A549 (cell line): Measurements from ENCODE around the gene ADAM10. TPM values are rescaled to one million over a fixed set of nuclear protein-coding genes. Genes with fewer than 3 reads are reported as not detected.
A peak's percentile ranks its signal among the peaks of the same experiment; 100 is the strongest.
"Not testable (repeated sequence)": the region's sequence is repeated elsewhere in the genome, so short reads cannot be mapped to it uniquely, and the experiment has no call there.

Experiments
- ATAC-seq, 2 experiments: fragments of 200-7000 bp in 1 of 2; fragments of >200 bp in 1 of 2; cut with Nextera tagmentation in 1 of 2; cut with Tn5 transposase in 1 of 2; 3 replicates each; pipeline versions ENCODE4 v1.8.0 to v1.9.1; 2018 to 2020; ENCODE audit warnings: mild to moderate bottlenecking in 1 of 2, moderate library complexity in 1 of 2
- CTCF ChIA-PET: fragments of 300-600 bp; sonication (Branson Sonifier 250); formaldehyde crosslinking; extraction: SDS; loops from one replicate; lab custom pipeline; 2021; ENCODE audit warnings: antibody characterized with exemption, inconsistent platforms; lab: Yijun Ruan, JAX
- POLR2A ChIA-PET: fragments of 350-600 bp; formaldehyde crosslinking; extraction: SDS; loops from one replicate; lab custom pipeline; 2021; ENCODE audit warnings: antibody characterized with exemption, inconsistent platforms; lab: Yijun Ruan, JAX
- DNase-seq, 2 experiments: peaks; one replicate each; pipeline versions ENCODE4 v3.0.0 to v3.0.0-alpha.2; 2011 to 2016; ENCODE audit warnings: low read depth in 1 of 2, low spot score in 1 of 2
- FAIRE-seq: peaks from 2 replicates; lab custom pipeline; 2011; peaks lifted over from hg19 to GRCh38; lab: Jason Lieb, UNC
- H3K27ac ChIP-seq, 2 experiments: fragments of >200 bp; sonication (Bioruptor Twin); formaldehyde crosslinking; 3 replicates each; pipeline ENCODE4 v1.5.1; 2016 to 2017
- H3K4me1 ChIP-seq: fragments of >200 bp; sonication (Bioruptor Twin); formaldehyde crosslinking; 3 replicates; pipeline ENCODE4 v1.6.1; 2016
- H3K4me2 ChIP-seq: fragments of >200 bp; sonication (Bioruptor Twin); formaldehyde crosslinking; 3 replicates; pipeline ENCODE4 v1.6.1; 2016
- H3K4me3 ChIP-seq: fragments of >200 bp; sonication (Bioruptor Twin); formaldehyde crosslinking; 3 replicates; pipeline ENCODE4 v1.5.1; 2016
- H3K9me3 ChIP-seq: fragments of >200 bp; sonication (Bioruptor Twin); formaldehyde crosslinking; 3 replicates; pipeline ENCODE4 v1.6.1; 2016
- BCL3 ChIP-seq: fragments of >200 bp; sonication (Bioruptor Twin); formaldehyde crosslinking; IDR thresholded peaks from 3 replicates; pipeline ENCODE4 v1.6.1; 2016
- CBX8 ChIP-seq: fragments of 200-600 bp; sonication (generic); IDR thresholded peaks from 2 replicates; pipeline ENCODE4 v1.6.1; 2016
- EP300 ChIP-seq, 2 experiments: fragments of >200 bp; sonication (Bioruptor Twin); formaldehyde crosslinking; IDR thresholded peaks; 2 replicates in 1 of 2; 3 replicates in 1 of 2; pipeline ENCODE4 v1.6.1; 2016 to 2017
- ESRRA ChIP-seq: fragments of 150-350 bp; IDR thresholded peaks from 2 replicates; pipeline ENCODE4 v1.6.1; 2014; ENCODE audit warnings: mild to moderate bottlenecking, low read length, borderline replicate concordance
- FOXS1 ChIP-seq: fragments of 250-450 bp; sonication (Bioruptor Pico); IDR thresholded peaks from 2 replicates; pipeline ENCODE4 v1.5.0; 2020; ENCODE audit warnings: mild to moderate bottlenecking, moderate library complexity
- GATA3 ChIP-seq: IDR thresholded peaks from 2 replicates; pipeline ENCODE4 v1.6.1; 2012; ENCODE audit warnings: borderline replicate concordance
- HMGXB4 ChIP-seq: fragments of 250-450 bp; sonication (Bioruptor Pico); IDR thresholded peaks from 2 replicates; pipeline ENCODE4 v1.5.0; 2021; ENCODE audit warnings: mild to moderate bottlenecking, moderate library complexity, borderline replicate concordance
- HOXA7 ChIP-seq: fragments of 250-450 bp; sonication (Bioruptor Pico); IDR thresholded peaks from 2 replicates; pipeline ENCODE4 v1.5.0; 2020; ENCODE audit warnings: mild to moderate bottlenecking, moderate library complexity
- HOXB13 ChIP-seq: fragments of 250-450 bp; sonication (Bioruptor Pico); IDR thresholded peaks from 2 replicates; pipeline ENCODE4 v1.5.0; 2020; ENCODE audit warnings: low read depth, mild to moderate bottlenecking, moderate library complexity
- JUNB ChIP-seq: fragments of >200 bp; sonication (Bioruptor Twin); formaldehyde crosslinking; IDR thresholded peaks from 2 replicates; pipeline ENCODE4 v1.6.1; 2016
- MAZ ChIP-seq: fragments of 150-350 bp; IDR thresholded peaks from 2 replicates; pipeline ENCODE4 v1.6.1; 2014; ENCODE audit warnings: antibody characterized with exemption, low read depth, low read length, borderline replicate concordance
- MYC ChIP-seq: IDR thresholded peaks from 2 replicates; pipeline ENCODE4 v1.6.1; 2012; ENCODE audit warnings: mild to moderate bottlenecking, inconsistent platforms, low read length, improper control_type of control experiment, borderline replicate concordance
- NFE2L2 ChIP-seq: fragments of 150-350 bp; conservative IDR thresholded peaks from 2 replicates; pipeline ENCODE4 v1.6.1; 2014; ENCODE audit warnings: low read length
- PHF8 ChIP-seq: fragments of 200-600 bp; sonication (generic); IDR thresholded peaks from 2 replicates; pipeline ENCODE4 v1.6.1; 2016; ENCODE audit warnings: low read depth, mild to moderate bottlenecking, antibody characterized with exemption, moderate library complexity, borderline replicate concordance
- POLR2A ChIP-seq: IDR thresholded peaks from 2 replicates; pipeline ENCODE4 v1.6.1; 2012; ENCODE audit warnings: mild to moderate bottlenecking, low read length
- RAD21 ChIP-seq, 2 experiments: fragments of >200 bp in 1 of 2; sonication (Bioruptor Twin) in 1 of 2; formaldehyde crosslinking in 1 of 2; IDR thresholded peaks in 1 of 2; conservative IDR thresholded peaks in 1 of 2; 2 replicates in 1 of 2; 3 replicates in 1 of 2; pipeline ENCODE4 v1.6.1; 2012 to 2018; ENCODE audit warnings: inconsistent platforms in 1 of 2
- RARB ChIP-seq: fragments of 250-450 bp; sonication (Bioruptor Pico); IDR thresholded peaks from 2 replicates; pipeline ENCODE4 v1.8.0; 2021; ENCODE audit warnings: mild to moderate bottlenecking, moderate library complexity
- REST ChIP-seq: fragments of 200-600 bp; sonication (generic); IDR thresholded peaks from 2 replicates; pipeline ENCODE4 v1.6.1; 2016; ENCODE audit warnings: antibody characterized with exemption, mild to moderate bottlenecking, moderate library complexity
- SREBF2 ChIP-seq: fragments of 450-650 bp; IDR thresholded peaks from 2 replicates; pipeline ENCODE4 v1.6.1; 2014; ENCODE audit warnings: mild to moderate bottlenecking, moderate library complexity
- USF2 ChIP-seq: fragments of 450-650 bp; IDR thresholded peaks from 2 replicates; pipeline ENCODE4 v1.6.1; 2014; ENCODE audit warnings: antibody characterized with exemption
- ZC3H11A ChIP-seq: fragments of 450-650 bp; IDR thresholded peaks from 2 replicates; pipeline ENCODE4 v1.6.1; 2014; ENCODE audit warnings: antibody characterized with exemption, mild to moderate bottlenecking
- WGBS: methylation state at CpG from one replicate; pipeline ENCODE4 v1.1.6; 2017; ENCODE audit errors: missing lambda C conversion rate; 5-methylcytosine and 5-hydroxymethylcytosine counted together
- polyA plus RNA-seq, 4 experiments: library from polyadenylated mRNA; depleted of rRNA in 3 of 4; stranded (reverse); fragments of >200 nt; fragmentation: RNase III in 1 of 4; extraction: RNeasy Plus Mini Kit Qiagen cat#74134 plus additional on column Dnase treatment in 1 of 4; gene quantifications; 2 replicates in 3 of 4; 3 replicates in 1 of 4; pipeline ENCODE4 v1.2.3, GENCODE V29; 2011 to 2017

ADAM10 gene
- polyA plus RNA-seq, 2 of the 4 experiments (the other 2 are of a cell fraction): 200 to 210 TPM

GRCh38 chr15:58770857-58771620, 21.5 kb upstream of the ADAM10 start, which contains the start of gene MINDY2 (continued):
- TF ChIP-seq USF2: peak; percentile 95
- TF ChIP-seq SREBF2: no peak
- no peak for TF ChIP-seq REST
- TF ChIP-seq ESRRA: no peak
- TF ChIP-seq CBX8: no peak

GRCh38 chr15:58770519-58770856, 21.0 kb upstream of the ADAM10 start:
- CTCF ChIA-PET: interaction anchor here (0.6 to 3.8 kb wide), 41 partner anchors 9 to 588 kb away, joined by 3 to 25 read pairs (median 4); partner anchors contain the start of gene ADAM10
- POLR2A ChIA-PET: interaction anchor here (0.7 to 3.6 kb wide), 30 partner anchors 10 to 762 kb away, joined by 3 to 98 read pairs (median 4); partner anchors contain the start of genes ADAM10 and MYO1E
- Histone ChIP-seq H3K4me1 (peaks cover 23% of the 10 kb centered on the region), H3K4me2 (peak overlapping the region; percentile 86), H3K4me3 (peak overlapping the region; percentile 53)
- ATAC-seq: peak; percentile 49 to 62
- no peak for FAIRE-seq
- no peak for TF ChIP-seq BCL3
- TF ChIP-seq HOXB13 (CRISPR knock-in tag): no peak
- peak; percentile 54; the same call in 1 of the 2 replicates for TF ChIP-seq PHF8
- TF ChIP-seq RARB (CRISPR knock-in tag): peak; percentile 81
- no peak for TF ChIP-seq MYC
- TF ChIP-seq, all 56 proteins: peak for 2
- DNase-seq: peak in 1 of 2 experiments; percentile 68
- Histone ChIP-seq H3K27ac (peak overlapping the region; percentile 85 to 87), H3K9me3 (0 out of 3 replicates have a peak, but pooled peaks cover 2% of the 10 kb centered on the region)
- 9% methylated on average over 9 of the region's 9 CpGs for WGBS

GRCh38 chr15:58768601-58769004, 19.1 kb upstream of the ADAM10 start:
- ATAC-seq, H3K4me2 ChIP-seq, H3K27ac ChIP-seq, POLR2A ChIA-PET, H3K4me3 ChIP-seq, FAIRE-seq, DNase-seq: not testable (repeated sequence)
- Histone ChIP-seq H3K9me3 (peaks cover 20% of the 10 kb centered on the region), H3K4me1 (peaks cover 12% of the 10 kb centered on the region)
- CTCF ChIA-PET: interaction anchor here (0.6 to 3.8 kb wide), 5 partner anchors 8 to 299 kb away, joined by 3 to 25 read pairs (median 4); no protein-coding TSS in a partner anchor
- WGBS: 89% methylated on average over 7 of the region's 7 CpGs

GRCh38 chr15:58766290-58766689, 16.8 kb upstream of the ADAM10 start:
- Histone ChIP-seq H3K4me3 (no peak overlapping the region), H3K4me1 (no peaks in the 10 kb centered on the region), H3K27ac (no peak overlapping the region), H3K9me3 (peaks cover 20% of the 10 kb centered on the region), H3K4me2 (no peak overlapping the region)
- ChIA-PET CTCF (interaction anchor here (1.0 to 1.7 kb wide), 3 partner anchors 9 to 16 kb away, joined by 3 to 6 read pairs (median 3); partner anchors contain the start of gene ADAM10), POLR2A (no interaction called here)
- DNase-seq: no peak
- ATAC-seq: no peak
- 90% methylated on average over 5 of the region's 5 CpGs for WGBS
- FAIRE-seq: no peak
- TF ChIP-seq EP300 (IDR thresholded peaks at IDR 0.05) (no peak), GATA3 (no peak), MYC (no peak), FOXS1 (CRISPR knock-in tag) (no peak), MAZ (no peak), POLR2A (no peak), RAD21 (conservative IDR thresholded peaks at IDR 0.05 in 1 of 2, IDR thresholded peaks at IDR 0.05 in 1 of 2) (no peak), NFE2L2 (no peak), HOXA7 (CRISPR knock-in tag) (no peak), ZC3H11A (no peak), JUNB (no peak), ESRRA (no peak), HMGXB4 (CRISPR knock-in tag) (no peak)
